ENCODE results near the gene ARAP2.

Gene ARAP2

GRCh38 chr4:36196145-36196913 is 48.0 kb downstream of the ARAP2 start:
- H3K36me3 Mint-ChIP-seq (ENCODE audit: low read depth), result no peaks in the 10 kb centered on the region
- no peaks in the 10 kb centered on the region for H3K4me1 Mint-ChIP-seq
- no peaks in the 10 kb centered on the region for H3K9me3 Mint-ChIP-seq
- H3K27me3 Mint-ChIP-seq (ENCODE audit: low read depth, poor library complexity), result no peaks in the 10 kb centered on the region
- no peak for TF ChIP-seq CTCF (IDR thresholded peaks at IDR 0.05)
- no peak overlapping the region for H3K27ac Mint-ChIP-seq
- no peak for DNase-seq
- no peak overlapping the region for H3K4me3 Mint-ChIP-seq

- no peaks in the 10 kb centered on the region for H3K4me1 Mint-ChIP-seq
- no peak for DNase-seq
- H3K9me3 Mint-ChIP-seq, result no peaks in the 10 kb centered on the region
- H3K27ac Mint-ChIP-seq, result no peak overlapping the region
- peaks cover 4% of the 10 kb centered on the region for H3K27me3 Mint-ChIP-seq (ENCODE audit: low read depth, poor library complexity)
- no peak for TF ChIP-seq CTCF (IDR thresholded peaks at IDR 0.05)
- H3K4me3 Mint-ChIP-seq, result no peak overlapping the region
- H3K36me3 Mint-ChIP-seq (ENCODE audit: low read depth), result no peaks in the 10 kb centered on the region
These were observed 51.4 kb downstream of the ARAP2 start for GRCh38 chr4:36192922-36193321.

- TF ChIP-seq CTCF (IDR thresholded peaks at IDR 0.05), result no peak
- no peak for DNase-seq
- Mint-ChIP-seq H3K9me3 (no peaks in the 10 kb centered on the region), H3K4me1 (no peaks in the 10 kb centered on the region), H3K27me3 (ENCODE audit: low read depth, poor library complexity) (peaks cover 4% of the 10 kb centered on the region), H3K27ac (no peak overlapping the region), H3K36me3 (ENCODE audit: low read depth) (no peaks in the 10 kb centered on the region), H3K4me3 (no peak overlapping the region)
These were observed 54.6 kb downstream of the ARAP2 start for GRCh38 chr4:36189511-36190226.

GRCh38 chr4:36187723-36188333 is 56.5 kb downstream of the ARAP2 start:
- H3K4me3 Mint-ChIP-seq, result no peak overlapping the region
- peak; percentile 61 for TF ChIP-seq CTCF (IDR thresholded peaks at IDR 0.05)
- H3K4me1 Mint-ChIP-seq, result no peaks in the 10 kb centered on the region
- peaks cover 4% of the 10 kb centered on the region for H3K27me3 Mint-ChIP-seq (ENCODE audit: low read depth, poor library complexity)
- H3K27ac Mint-ChIP-seq, result no peak overlapping the region
- peak; percentile 5 for DNase-seq
- H3K9me3 Mint-ChIP-seq, result no peaks in the 10 kb centered on the region
- no peaks in the 10 kb centered on the region for H3K36me3 Mint-ChIP-seq (ENCODE audit: low read depth)

- no peaks in the 10 kb centered on the region for H3K27me3 Mint-ChIP-seq (ENCODE audit: low read depth, poor library complexity)
- no peaks in the 10 kb centered on the region for H3K9me3 Mint-ChIP-seq
- TF ChIP-seq CTCF (IDR thresholded peaks at IDR 0.05), result no peak
- no peak overlapping the region for H3K4me3 Mint-ChIP-seq
- no peak for DNase-seq
- no peaks in the 10 kb centered on the region for H3K36me3 Mint-ChIP-seq (ENCODE audit: low read depth)
- no peak overlapping the region for H3K27ac Mint-ChIP-seq
- H3K4me1 Mint-ChIP-seq, result no peaks in the 10 kb centered on the region
These were observed 60.5 kb downstream of the ARAP2 start for GRCh38 chr4:36183665-36184393.
